DOHH2 (cell line): ENCODE measurements around the gene PTER.
A peak's percentile ranks its signal among the peaks of the same experiment; 100 is the strongest.

Experiments used
- H3F3A ChIP-seq: fragments of 200-600 bp; sonication (generic), shearing (Covaris generic); 2 replicates; pipeline ENCODE4 v1.6.0; 2016; ENCODE audit warnings: antibody characterized with exemption, mild to moderate bottlenecking; ENCODE audit not compliant: control insufficient read depth, insufficient read depth
- H3K27ac ChIP-seq: fragments of 200-600 bp; sonication (generic); 2 replicates; pipeline ENCODE4 v1.5.1; 2014; ENCODE audit warnings: low read depth, mild to moderate bottlenecking, low read length, moderate library complexity
- H3K27me3 ChIP-seq: fragments of 200-600 bp; sonication (generic); 2 replicates; pipeline ENCODE4 v1.6.1; 2014; ENCODE audit warnings: mild to moderate bottlenecking, low read length, mixed read lengths; ENCODE audit not compliant: control insufficient read depth
- H3K36me3 ChIP-seq: fragments of 200-600 bp; sonication (generic); 2 replicates; pipeline ENCODE4 v1.6.1; 2014; ENCODE audit warnings: mild to moderate bottlenecking, low read length, moderate library complexity, mixed read lengths; ENCODE audit not compliant: control insufficient read depth
- H3K4me1 ChIP-seq: fragments of 200-600 bp; sonication (generic); 2 replicates; pipeline ENCODE4 v1.6.1; 2014; ENCODE audit warnings: mild to moderate bottlenecking, low read length, mixed read lengths; ENCODE audit not compliant: control insufficient read depth
- H3K4me2 ChIP-seq: fragments of 200-600 bp; sonication (generic); 2 replicates; pipeline ENCODE4 v1.6.0; 2014; ENCODE audit warnings: mild to moderate bottlenecking, low read length, moderate library complexity
- H3K4me3 ChIP-seq: fragments of 200-600 bp; sonication (generic); 2 replicates; pipeline ENCODE4 v1.5.1; 2014; ENCODE audit warnings: mild to moderate bottlenecking, low read length, mixed read lengths
- H3K79me2 ChIP-seq: fragments of 200-600 bp; sonication (generic); 2 replicates; pipeline ENCODE4 v1.6.1; 2014; ENCODE audit warnings: mild to moderate bottlenecking, low read length, mixed read lengths; ENCODE audit not compliant: control insufficient read depth
- H3K9me2 ChIP-seq: fragments of 200-600 bp; sonication (generic); replicated peaks from 2 replicates; pipeline ENCODE4 v1.6.1; 2014; ENCODE audit warnings: mild to moderate bottlenecking, low read length, mixed read lengths; ENCODE audit not compliant: control insufficient read depth
- H3K9me3 ChIP-seq: fragments of 200-600 bp; sonication (generic); 2 replicates; pipeline ENCODE4 v1.6.1; 2014; ENCODE audit warnings: antibody characterized with exemption, low read length, mixed read lengths; ENCODE audit not compliant: control insufficient read depth, insufficient read depth
- H4K20me1 ChIP-seq: fragments of 200-600 bp; sonication (generic); 2 replicates; pipeline ENCODE4 v1.6.0; 2014; ENCODE audit warnings: low read depth, mild to moderate bottlenecking, antibody characterized with exemption, low read length, moderate library complexity; ENCODE audit not compliant: control insufficient read depth, insufficient read depth
- EZH2phosphoT487 ChIP-seq: fragments of 200-600 bp; sonication (generic); IDR thresholded peaks from 2 replicates; pipeline ENCODE4 v1.6.1; 2017; ENCODE audit warnings: borderline replicate concordance, mild to moderate bottlenecking, antibody characterized with exemption, low read length, moderate library complexity, mixed read lengths
- TF ChIP-seq, protein P1 (sequence below): fragments of 200-600 bp; sonication (generic); IDR thresholded peaks from one replicate; pipeline ENCODE4 v1.5.1; 2014; ENCODE audit warnings: antibody characterized with exemption, mild to moderate bottlenecking, low read depth, low read length; ENCODE audit not compliant: poor library complexity, severe bottlenecking

Gene PTER

GRCh38 chr10:16521311-16522016 is 84.7 kb downstream of the PTER start, which contains the start of gene C1QL3:
C1QL3 (minus strand) TSS chr10:16521879; CDS start chr10:16521065, 814 bp downstream.
- Histone ChIP-seq H3K27me3 (peaks cover 23% of the 10 kb centered on the region), H3K36me3 (no peaks in the 10 kb centered on the region), H3F3A (no peaks in the 10 kb centered on the region), H3K9me2 (no peaks in the 10 kb centered on the region), H4K20me1 (no peaks in the 10 kb centered on the region), H3K4me2 (peak within 1 kb of the TSS; percentile 42), H3K27ac (no peak within 1 kb of the TSS), H3K79me2 (no peaks in the 10 kb centered on the region), H3K9me3 (no peaks in the 10 kb centered on the region), H3K4me3 (no peak within 1 kb of the TSS), H3K4me1 (no peaks in the 10 kb centered on the region)
- TF ChIP-seq, protein P1, sequence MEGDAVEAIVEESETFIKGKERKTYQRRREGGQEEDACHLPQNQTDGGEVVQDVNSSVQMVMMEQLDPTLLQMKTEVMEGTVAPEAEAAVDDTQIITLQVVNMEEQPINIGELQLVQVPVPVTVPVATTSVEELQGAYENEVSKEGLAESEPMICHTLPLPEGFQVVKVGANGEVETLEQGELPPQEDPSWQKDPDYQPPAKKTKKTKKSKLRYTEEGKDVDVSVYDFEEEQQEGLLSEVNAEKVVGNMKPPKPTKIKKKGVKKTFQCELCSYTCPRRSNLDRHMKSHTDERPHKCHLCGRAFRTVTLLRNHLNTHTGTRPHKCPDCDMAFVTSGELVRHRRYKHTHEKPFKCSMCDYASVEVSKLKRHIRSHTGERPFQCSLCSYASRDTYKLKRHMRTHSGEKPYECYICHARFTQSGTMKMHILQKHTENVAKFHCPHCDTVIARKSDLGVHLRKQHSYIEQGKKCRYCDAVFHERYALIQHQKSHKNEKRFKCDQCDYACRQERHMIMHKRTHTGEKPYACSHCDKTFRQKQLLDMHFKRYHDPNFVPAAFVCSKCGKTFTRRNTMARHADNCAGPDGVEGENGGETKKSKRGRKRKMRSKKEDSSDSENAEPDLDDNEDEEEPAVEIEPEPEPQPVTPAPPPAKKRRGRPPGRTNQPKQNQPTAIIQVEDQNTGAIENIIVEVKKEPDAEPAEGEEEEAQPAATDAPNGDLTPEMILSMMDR, result no peak
- peak; percentile 31 for TF ChIP-seq EZH2phosphoT487

GRCh38 chr10:16527452-16527851 is 90.6 kb downstream of the PTER start:
- no peaks in the 10 kb centered on the region for H3K79me2 ChIP-seq
- no peak overlapping the region for H3K4me2 ChIP-seq
- H3K9me3 ChIP-seq, result no peaks in the 10 kb centered on the region
- H3K9me2 ChIP-seq, result no peaks in the 10 kb centered on the region
- TF ChIP-seq, protein P1, result no peak
- no peak for TF ChIP-seq EZH2phosphoT487
- no peaks in the 10 kb centered on the region for H4K20me1 ChIP-seq
- H3F3A ChIP-seq, result no peaks in the 10 kb centered on the region
- no peaks in the 10 kb centered on the region for H3K36me3 ChIP-seq
- no peak overlapping the region for H3K27ac ChIP-seq
- peaks cover 6% of the 10 kb centered on the region for H3K27me3 ChIP-seq
- H3K4me3 ChIP-seq, result no peak overlapping the region
- no peaks in the 10 kb centered on the region for H3K4me1 ChIP-seq

GRCh38 chr10:16529853-16530252 is 93.0 kb downstream of the PTER start:
- Histone ChIP-seq H3K4me1 (no peaks in the 10 kb centered on the region), H3F3A (no peaks in the 10 kb centered on the region), H3K4me2 (no peak overlapping the region), H3K36me3 (no peaks in the 10 kb centered on the region), H3K27me3 (no peaks in the 10 kb centered on the region), H4K20me1 (no peaks in the 10 kb centered on the region), H3K79me2 (no peaks in the 10 kb centered on the region), H3K4me3 (no peak overlapping the region), H3K27ac (no peak overlapping the region), H3K9me2 (no peaks in the 10 kb centered on the region), H3K9me3 (no peaks in the 10 kb centered on the region)
- TF ChIP-seq EZH2phosphoT487, result no peak
- TF ChIP-seq, protein P1, result no peak
